ENCODE results near the gene CRYZL1. TPM values are rescaled to one million over a fixed set of nuclear protein-coding genes. Genes with fewer than 3 reads are reported as not detected.

The CRYZL1 gene
- total RNA-seq, 1 donor from 2014 or later: 30.7 TPM

GRCh38 chr21:33687634-33688033 is 46.1 kb upstream of the CRYZL1 start:
- no peaks in the 10 kb centered on the region for H3K9me3 Mint-ChIP-seq (ENCODE audit: unreplicated experiment)
- DNase-seq (ENCODE audit: low read depth) (no peak), FAIRE-seq (no peak)
- H3K27ac Mint-ChIP-seq (ENCODE audit: unreplicated experiment): peak overlapping the region; percentile 90
- Histone ChIP-seq H3K79me2 (ENCODE audit: insufficient read depth, low read length) (peaks cover 76% of the 10 kb centered on the region), H3K4me3 (ENCODE audit: insufficient read depth, low read depth, low read length) (no peak overlapping the region), H3K27ac (ENCODE audit: low read depth, low read length) (no peak overlapping the region), H3K4me1 (ENCODE audit: insufficient read depth, low read length) (peaks cover 47% of the 10 kb centered on the region), H3K9me3 (ENCODE audit: insufficient read depth, low read depth, low read length) (no peaks in the 10 kb centered on the region), H3K27me3 (ENCODE audit: insufficient read depth, low read length) (no peaks in the 10 kb centered on the region), H3K4me2 (ENCODE audit: low read length) (peak overlapping the region; percentile 50), H3K36me3 (ENCODE audit: insufficient read depth, low read length) (no peaks in the 10 kb centered on the region), H2AFZ (ENCODE audit: low read depth, low read length) (no peak overlapping the region), H4K20me1 (ENCODE audit: insufficient read depth, low read length) (peaks cover 22% of the 10 kb centered on the region), H3K9ac (ENCODE audit: low read length) (no peak overlapping the region)
- H3K4me1 Mint-ChIP-seq (ENCODE audit: low read depth, unreplicated experiment): peaks cover 64% of the 10 kb centered on the region
- H3K27me3 Mint-ChIP-seq (ENCODE audit: low read depth, unreplicated experiment): no peaks in the 10 kb centered on the region
- H3K4me3 Mint-ChIP-seq (ENCODE audit: unreplicated experiment): no peak overlapping the region
- no peak for TF ChIP-seq EZH2 (IDR thresholded peaks at IDR 0.05; ENCODE audit: insufficient read depth, low read length)
- TF ChIP-seq, protein P1, sequence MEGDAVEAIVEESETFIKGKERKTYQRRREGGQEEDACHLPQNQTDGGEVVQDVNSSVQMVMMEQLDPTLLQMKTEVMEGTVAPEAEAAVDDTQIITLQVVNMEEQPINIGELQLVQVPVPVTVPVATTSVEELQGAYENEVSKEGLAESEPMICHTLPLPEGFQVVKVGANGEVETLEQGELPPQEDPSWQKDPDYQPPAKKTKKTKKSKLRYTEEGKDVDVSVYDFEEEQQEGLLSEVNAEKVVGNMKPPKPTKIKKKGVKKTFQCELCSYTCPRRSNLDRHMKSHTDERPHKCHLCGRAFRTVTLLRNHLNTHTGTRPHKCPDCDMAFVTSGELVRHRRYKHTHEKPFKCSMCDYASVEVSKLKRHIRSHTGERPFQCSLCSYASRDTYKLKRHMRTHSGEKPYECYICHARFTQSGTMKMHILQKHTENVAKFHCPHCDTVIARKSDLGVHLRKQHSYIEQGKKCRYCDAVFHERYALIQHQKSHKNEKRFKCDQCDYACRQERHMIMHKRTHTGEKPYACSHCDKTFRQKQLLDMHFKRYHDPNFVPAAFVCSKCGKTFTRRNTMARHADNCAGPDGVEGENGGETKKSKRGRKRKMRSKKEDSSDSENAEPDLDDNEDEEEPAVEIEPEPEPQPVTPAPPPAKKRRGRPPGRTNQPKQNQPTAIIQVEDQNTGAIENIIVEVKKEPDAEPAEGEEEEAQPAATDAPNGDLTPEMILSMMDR (IDR thresholded peaks at IDR 0.05; ENCODE audit: insufficient read depth, low read depth, low read length): no peak
- no peaks in the 10 kb centered on the region for H3K36me3 Mint-ChIP-seq (ENCODE audit: low read depth, unreplicated experiment)

GRCh38 chr21:33686386-33686785 is 44.8 kb upstream of the CRYZL1 start:
- peaks cover 49% of the 10 kb centered on the region for H3K4me1 ChIP-seq (ENCODE audit: insufficient read depth, low read length)
- FAIRE-seq: no peak
- H3K9me3 ChIP-seq (ENCODE audit: insufficient read depth, low read depth, low read length): no peaks in the 10 kb centered on the region
- Mint-ChIP-seq H3K27me3 (ENCODE audit: low read depth, unreplicated experiment) (no peaks in the 10 kb centered on the region), H3K27ac (ENCODE audit: unreplicated experiment) (peak overlapping the region; percentile 98), H3K9me3 (ENCODE audit: unreplicated experiment) (no peaks in the 10 kb centered on the region), H3K4me3 (ENCODE audit: unreplicated experiment) (peak overlapping the region; percentile 52), H3K4me1 (ENCODE audit: low read depth, unreplicated experiment) (peaks cover 58% of the 10 kb centered on the region), H3K36me3 (ENCODE audit: low read depth, unreplicated experiment) (no peaks in the 10 kb centered on the region)
- DNase-seq (ENCODE audit: low read depth): no peak
- H3K79me2 ChIP-seq (ENCODE audit: insufficient read depth, low read length): peaks cover 71% of the 10 kb centered on the region
- TF ChIP-seq, protein P1 (IDR thresholded peaks at IDR 0.05; ENCODE audit: insufficient read depth, low read depth, low read length): no peak
- no peak for TF ChIP-seq EZH2 (IDR thresholded peaks at IDR 0.05; ENCODE audit: insufficient read depth, low read length)
- H3K27ac ChIP-seq (ENCODE audit: low read depth, low read length): peak overlapping the region; percentile 85
- no peaks in the 10 kb centered on the region for H3K27me3 ChIP-seq (ENCODE audit: insufficient read depth, low read length)
- H4K20me1 ChIP-seq (ENCODE audit: insufficient read depth, low read length): peaks cover 11% of the 10 kb centered on the region
- H3K9ac ChIP-seq (ENCODE audit: low read length): peak overlapping the region; percentile 73
- peak overlapping the region; percentile 80 for H3K4me2 ChIP-seq (ENCODE audit: low read length)
- no peak overlapping the region for H2AFZ ChIP-seq (ENCODE audit: low read depth, low read length)
- H3K4me3 ChIP-seq (ENCODE audit: insufficient read depth, low read depth, low read length): no peak overlapping the region
- no peaks in the 10 kb centered on the region for H3K36me3 ChIP-seq (ENCODE audit: insufficient read depth, low read length)

- Histone ChIP-seq H3K4me2 (ENCODE audit: low read length) (peak overlapping the region; percentile 80), H3K79me2 (ENCODE audit: insufficient read depth, low read length) (peaks cover 71% of the 10 kb centered on the region), H3K9ac (ENCODE audit: low read length) (peak overlapping the region; percentile 73), H2AFZ (ENCODE audit: low read depth, low read length) (no peak overlapping the region), H3K9me3 (ENCODE audit: insufficient read depth, low read depth, low read length) (no peaks in the 10 kb centered on the region), H3K36me3 (ENCODE audit: insufficient read depth, low read length) (no peaks in the 10 kb centered on the region), H4K20me1 (ENCODE audit: insufficient read depth, low read length) (peaks cover 6% of the 10 kb centered on the region), H3K27ac (ENCODE audit: low read depth, low read length) (peak overlapping the region; percentile 85), H3K27me3 (ENCODE audit: insufficient read depth, low read length) (no peaks in the 10 kb centered on the region), H3K4me3 (ENCODE audit: insufficient read depth, low read depth, low read length) (peak overlapping the region; percentile 20), H3K4me1 (ENCODE audit: insufficient read depth, low read length) (peaks cover 49% of the 10 kb centered on the region)
- Mint-ChIP-seq H3K9me3 (ENCODE audit: unreplicated experiment) (no peaks in the 10 kb centered on the region), H3K36me3 (ENCODE audit: low read depth, unreplicated experiment) (no peaks in the 10 kb centered on the region), H3K4me3 (ENCODE audit: unreplicated experiment) (peak overlapping the region; percentile 70), H3K27me3 (ENCODE audit: low read depth, unreplicated experiment) (no peaks in the 10 kb centered on the region), H3K4me1 (ENCODE audit: low read depth, unreplicated experiment) (peaks cover 60% of the 10 kb centered on the region), H3K27ac (ENCODE audit: unreplicated experiment) (peak overlapping the region; percentile 98)
- FAIRE-seq (peak; percentile 52), DNase-seq (ENCODE audit: low read depth) (peak; percentile 85)
- no peak for TF ChIP-seq EZH2 (IDR thresholded peaks at IDR 0.05; ENCODE audit: insufficient read depth, low read length)
- TF ChIP-seq, protein P1 (IDR thresholded peaks at IDR 0.05; ENCODE audit: insufficient read depth, low read depth, low read length): no peak
These were observed 44.2 kb upstream of the CRYZL1 start for GRCh38 chr21:33685613-33686197.
